H1 (cell line): Measurements from ENCODE around the gene LGALS8. TPM values are rescaled to one million over a fixed set of nuclear protein-coding genes. Genes with fewer than 3 reads are reported as not detected.

Experiments used
- CTCF ChIA-PET: fragments of 300-600 bp; sonication (Branson Sonifier 250); formaldehyde crosslinking; loops from one replicate; lab custom pipeline; 2021; ENCODE audit not compliant: partially characterized antibody; lab: Charles Lee
- POLR2A ChIA-PET: fragments of 300-600 bp; sonication (Branson Sonifier 250); formaldehyde crosslinking; loops from one replicate; lab custom pipeline; 2021; ENCODE audit warnings: inconsistent platforms; ENCODE audit not compliant: partially characterized antibody; lab: Charles Lee
- DNase-seq, 2 experiments: peaks; one replicate each; pipeline versions ENCODE4 v3.0.0 to v3.0.0-alpha.2; 2010 to 2022; ENCODE audit warnings: low spot score in 2 of 2, low read depth in 1 of 2, mixed read lengths in 1 of 2
- FAIRE-seq: peaks from 2 replicates; lab custom pipeline; 2011; peaks lifted over from hg19 to GRCh38; lab: Jason Lieb, UNC
- H2AFZ ChIP-seq: 2 replicates; pipeline ENCODE4 v1.8.1; 2012; ENCODE audit warnings: low read length, inconsistent platforms
- H2AK5ac ChIP-seq: 2 replicates; pipeline ENCODE4 v1.6.1; 2013; ENCODE audit warnings: low read depth, low read length
- H2BK120ac ChIP-seq: replicated peaks from 2 replicates; pipeline ENCODE3; 2013; ENCODE audit warnings: low read depth, low read length, inconsistent platforms
- H2BK12ac ChIP-seq: 2 replicates; pipeline ENCODE4 v1.6.1; 2013; ENCODE audit warnings: low read depth, low read length
- H2BK15ac ChIP-seq: 2 replicates; pipeline ENCODE4 v1.6.1; 2013; ENCODE audit warnings: low read length
- H2BK20ac ChIP-seq: 2 replicates; pipeline ENCODE4 v1.6.1; 2013; ENCODE audit warnings: low read length
- H2BK5ac ChIP-seq: 2 replicates; pipeline ENCODE4 v1.6.1; 2013; ENCODE audit warnings: low read depth, low read length
- H3K14ac ChIP-seq: 2 replicates; pipeline ENCODE4 v1.6.1; 2013; ENCODE audit warnings: inconsistent platforms; ENCODE audit not compliant: insufficient read length
- H3K18ac ChIP-seq: 2 replicates; pipeline ENCODE4 v1.6.1; 2013; ENCODE audit warnings: low read length; ENCODE audit errors: extremely low read depth
- H3K23ac ChIP-seq: 2 replicates; pipeline ENCODE4 v1.6.1; 2013; ENCODE audit warnings: inconsistent platforms; ENCODE audit not compliant: insufficient read length
- H3K23me2 ChIP-seq: 2 replicates; pipeline ENCODE4 v1.6.1; 2013; ENCODE audit warnings: low read depth, low read length
- H3K27ac ChIP-seq: 2 replicates; pipeline ENCODE4 v1.6.1; 2011; ENCODE audit warnings: low read depth, low read length, inconsistent platforms
- H3K27me3 ChIP-seq, 4 experiments: replicated peaks in 1 of 4; 1 replicate in 1 of 4; 2 replicates in 3 of 4; pipeline versions ENCODE4 v1.6.1 to v1.8.1; 2011 to 2013; ENCODE audit warnings: low read length in 3 of 4, mild to moderate bottlenecking in 3 of 4, inconsistent platforms in 2 of 4, mixed read lengths in 2 of 4, moderate library complexity in 1 of 4; ENCODE audit not compliant: control insufficient read depth in 3 of 4, insufficient read depth in 3 of 4; ENCODE audit errors: extremely low read depth in 1 of 4
- H3K36me3 ChIP-seq, 4 experiments: 2 replicates each; pipeline versions ENCODE4 v1.6.1 to v1.8.1; 2011 to 2013; ENCODE audit warnings: mild to moderate bottlenecking in 4 of 4, low read length in 3 of 4, moderate library complexity in 2 of 4, control low read depth in 1 of 4, inconsistent platforms in 1 of 4; ENCODE audit not compliant: insufficient read depth in 4 of 4, control insufficient read depth in 2 of 4
- H3K4ac ChIP-seq: replicated peaks from 2 replicates; pipeline ENCODE3; 2013; ENCODE audit warnings: low read length, low read depth, mixed read lengths, inconsistent platforms; ENCODE audit not compliant: insufficient read length
- H3K4me1 ChIP-seq, 4 experiments: replicated peaks in 1 of 4; 1 replicate in 1 of 4; 2 replicates in 3 of 4; pipeline versions ENCODE4 v1.6.1 to v1.8.1; 2011 to 2013; ENCODE audit warnings: low read length in 3 of 4, inconsistent platforms in 2 of 4, mixed read lengths in 1 of 4; ENCODE audit not compliant: insufficient read depth in 4 of 4, control insufficient read depth in 3 of 4
- H3K4me2 ChIP-seq, 2 experiments: 2 replicates each; pipeline versions ENCODE4 v1.6.1 to v1.8.1; 2011 to 2013; ENCODE audit warnings: low read depth in 2 of 2, low read length in 2 of 2, control low read depth in 1 of 2, inconsistent platforms in 1 of 2, mild to moderate bottlenecking in 1 of 2; ENCODE audit not compliant: insufficient read depth in 1 of 2
- H3K4me3 ChIP-seq, 4 experiments: fragments of 200-600, 300-600 bp in 1 of 4; sonication (generic), shearing (Covaris generic), sonication (Bioruptor Twin) in 1 of 4; 2 replicates each; pipeline versions ENCODE4 v1.5.1 to v1.8.1; 2011 to 2016; ENCODE audit warnings: low read length in 4 of 4, low read depth in 3 of 4, control low read depth in 2 of 4, inconsistent platforms in 2 of 4, mild to moderate bottlenecking in 2 of 4, mixed read lengths in 1 of 4, moderate library complexity in 1 of 4; ENCODE audit not compliant: insufficient read depth in 2 of 4; ENCODE audit errors: extremely low read depth in 1 of 4
- H3K56ac ChIP-seq: replicated peaks from 2 replicates; pipeline ENCODE3; 2013; ENCODE audit warnings: low read depth, mild to moderate bottlenecking, mixed read lengths, low read length, inconsistent platforms; ENCODE audit not compliant: insufficient read length
- H3K79me1 ChIP-seq: 2 replicates; pipeline ENCODE4 v1.6.1; 2013; ENCODE audit warnings: low read depth, low read length, control low read depth
- H3K79me2 ChIP-seq, 2 experiments: 2 replicates each; pipeline versions ENCODE4 v1.6.1 to v1.8.1; 2012 to 2013; ENCODE audit warnings: low read length in 2 of 2, mild to moderate bottlenecking in 2 of 2, inconsistent platforms in 1 of 2; ENCODE audit not compliant: insufficient read depth in 2 of 2, control insufficient read depth in 1 of 2
- H3K9ac ChIP-seq, 4 experiments: replicated peaks in 1 of 4; 1 replicate in 1 of 4; 2 replicates in 3 of 4; pipeline versions ENCODE4 v1.6.1 to v1.8.1; 2011 to 2013; ENCODE audit warnings: low read depth in 3 of 4, low read length in 3 of 4, control low read depth in 2 of 4, mild to moderate bottlenecking in 2 of 4, moderate library complexity in 2 of 4, inconsistent platforms in 1 of 4; ENCODE audit errors: extremely low read depth in 1 of 4
- H3K9me3 ChIP-seq, 2 experiments: 2 replicates each; pipeline versions ENCODE4 v1.6.1 to v1.8.1; 2012 to 2013; ENCODE audit warnings: mild to moderate bottlenecking in 2 of 2, moderate library complexity in 2 of 2, control low read depth in 1 of 2, inconsistent platforms in 1 of 2, low read depth in 1 of 2, low read length in 1 of 2, mixed read lengths in 1 of 2; ENCODE audit not compliant: insufficient read depth in 2 of 2
- H4K20me1 ChIP-seq, 2 experiments: replicated peaks in 1 of 2; 2 replicates each; pipeline versions ENCODE3 to v1.8.1; 2011 to 2013; ENCODE audit warnings: inconsistent platforms in 2 of 2, low read length in 2 of 2, mild to moderate bottlenecking in 1 of 2; ENCODE audit not compliant: insufficient read depth in 2 of 2, control insufficient read depth in 1 of 2
- H4K5ac ChIP-seq: 2 replicates; pipeline ENCODE4 v1.6.1; 2013; ENCODE audit warnings: low read length, low read depth, mixed read lengths, inconsistent platforms; ENCODE audit not compliant: insufficient read length
- H4K8ac ChIP-seq: 2 replicates; pipeline ENCODE4 v1.8.0; 2013; ENCODE audit warnings: mild to moderate bottlenecking, moderate library complexity, low read length, inconsistent platforms; ENCODE audit not compliant: insufficient read depth; ENCODE audit errors: extremely low read depth
- H4K91ac ChIP-seq: replicated peaks from 2 replicates; pipeline ENCODE3; 2013; ENCODE audit warnings: low read length, mixed read lengths, inconsistent platforms; ENCODE audit not compliant: insufficient read length
- ATF2 ChIP-seq: IDR thresholded peaks from 2 replicates; pipeline ENCODE4 v1.6.1; 2012; ENCODE audit warnings: low read length, inconsistent platforms
- BCL11A ChIP-seq, 2 experiments: IDR thresholded peaks; one replicate each; pipeline ENCODE4 v1.6.1; 2011; ENCODE audit warnings: low read depth in 2 of 2, low read length in 2 of 2, mild to moderate bottlenecking in 2 of 2
- CBX8 ChIP-seq: fragments of 300-800, 300-1000 bp; sonication (generic); IDR thresholded peaks from 2 replicates; pipeline ENCODE4 v1.7.1; 2016; ENCODE audit warnings: low read depth, low read length, borderline replicate concordance
- HDAC2 ChIP-seq, 2 experiments: fragments of 300-600 bp in 1 of 2; sonication (generic) in 1 of 2; IDR thresholded peaks; 2 replicates each; pipeline ENCODE4 v1.6.1; 2011 to 2012; ENCODE audit warnings: low read depth in 2 of 2, low read length in 2 of 2, mild to moderate bottlenecking in 2 of 2, moderate library complexity in 2 of 2, borderline replicate concordance in 1 of 2, inconsistent platforms in 1 of 2
- JUN ChIP-seq: IDR thresholded peaks from 2 replicates; pipeline ENCODE4 v1.6.1; 2011; ENCODE audit warnings: low read depth, mild to moderate bottlenecking, improper control_type of control experiment, low read length
- SIRT6 ChIP-seq: IDR thresholded peaks from one replicate; pipeline ENCODE4 v1.7.1; 2012; ENCODE audit warnings: low read length, inconsistent platforms
- WGBS, 2 experiments: shearing (Covaris generic) in 1 of 2; methylation state at CpG; one replicate each; pipeline versions ENCODE4 v1.1.6 to v1.1.7; 2013 to 2015; ENCODE audit warnings: low lambda C conversion rate in 2 of 2, mixed read lengths in 2 of 2, inconsistent platforms in 1 of 2, low coverage in 1 of 2, missing lambda C conversion rate in 1 of 2; ENCODE audit not compliant: insufficient replicate concordance in 2 of 2, insufficient coverage in 1 of 2, insufficient read length in 1 of 2; ENCODE audit errors: extremely low coverage in 1 of 2, missing lambda C conversion rate in 1 of 2; 5-methylcytosine and 5-hydroxymethylcytosine counted together
- polyA plus RNA-seq, 7 experiments: library from polyadenylated mRNA; depleted of rRNA in 3 of 7; stranded (reverse) in 5 of 7; unstranded in 2 of 7; fragments of >200 nt in 5 of 7; fragments of 200-250 nt in 2 of 7; gene quantifications; 1 replicate in 5 of 7; 2 replicates in 1 of 7; 4 replicates in 1 of 7; pipeline versions ENCODE4 v1.2.1 to v1.2.3, GENCODE V29; 2011 to 2013; ENCODE audit warnings: missing spikeins in 2 of 7, mixed read lengths in 2 of 7
- total RNA-seq: library from RNA; stranded (reverse); fragmentation: NEBNext Ultra II Directional; extraction: Animal tissue kit (Norgen Biotek cat#: 25700); gene quantifications from 2 replicates; pipeline ENCODE4 v1.2.1, GENCODE V29; 2021

Gene LGALS8
- total and polyA plus RNA-seq, 2 of the 8 experiments (the other 6 are each of a cell fraction or from before 2014, with no cell fraction given) = 7.2 to 11.6 TPM

- H2BK12ac ChIP-seq = no peak overlapping the region
- no peaks in the 10 kb centered on the region; a peak in 1 of 4 replicates for H3K9me3 ChIP-seq
- no peaks in the 10 kb centered on the region for H3K27me3 ChIP-seq
- peaks cover 0 to 4% (median 0%) of the 10 kb centered on the region in 4 experiments; a peak in 1 of 8 replicates for H3K36me3 ChIP-seq
- H2BK120ac ChIP-seq = no peak overlapping the region
- no peak overlapping the region for H4K5ac ChIP-seq
- H3K79me2 ChIP-seq = no peaks in the 10 kb centered on the region
- H2BK5ac ChIP-seq = no peak overlapping the region; the same call in 1 of the 2 replicates
- H3K23ac ChIP-seq = no peak overlapping the region
- H2AK5ac ChIP-seq = no peak overlapping the region
- FAIRE-seq = no peak
- ChIA-PET CTCF (interaction anchor here (0.8 to 1.8 kb wide), 3 partner anchors 15 to 433 kb away, joined by 3 to 4 read pairs (median 3); no protein-coding TSS in a partner anchor), POLR2A (interaction anchor here (1.8 to 2.2 kb wide), 2 partner anchors 11 to 14 kb away, joined by 5 to 6 read pairs; partner anchors contain the start of gene LGALS8)
- H3K79me1 ChIP-seq = no peaks in the 10 kb centered on the region
- TF ChIP-seq JUN (no peak), HDAC2 (IDR thresholded peaks at IDR 0.05; ENCODE audit: borderline replicate concordance in 1 of 2, low read depth in 2 of 2, low read length in 2 of 2) (no peak), BCL11A (IDR thresholded peaks at IDR 0.05; ENCODE audit: low read depth in 2 of 2, low read length in 2 of 2) (no peak), ATF2 (no peak), SIRT6 (no peak), CBX8 (no peak)
- no peak overlapping the region for H3K27ac ChIP-seq
- no peak overlapping the region for H3K4me3 ChIP-seq
- H3K4me2 ChIP-seq = no peak overlapping the region
- no peak overlapping the region for H2BK20ac ChIP-seq
- H2AFZ ChIP-seq = no peak overlapping the region
- H2BK15ac ChIP-seq = no peak overlapping the region
- DNase-seq = no peak
- no peak overlapping the region for H3K14ac ChIP-seq
- 88% methylated on average over 6 of the region's 6 CpGs; no CpG with 5 or more reads in 1 of the 2 experiments for WGBS, 2 experiments
- no peaks in the 10 kb centered on the region for H3K4me1 ChIP-seq
- H3K56ac ChIP-seq = no peak overlapping the region
- no peaks in the 10 kb centered on the region for H3K23me2 ChIP-seq
- no peak overlapping the region for H3K18ac ChIP-seq
- no peak overlapping the region; the same call in 1 of the 2 replicates for H4K8ac ChIP-seq
- H3K4ac ChIP-seq = no peak overlapping the region
- H4K20me1 ChIP-seq = no peaks in the 10 kb centered on the region
- H4K91ac ChIP-seq = no peak overlapping the region
- no peak overlapping the region for H3K9ac ChIP-seq
Observed at GRCh38 chr1:236535662-236536161, 11.9 kb downstream of the LGALS8 start.
